Islet of Langerhans (tissue), 1 donor: Measurements from ENCODE around the gene PSMB10.
"Not testable (repeated sequence)": the region's sequence is repeated elsewhere in the genome, so short reads cannot be mapped to it uniquely, and the experiment has no call there.

Source experiments
- FAIRE-seq: peaks from one replicate; lab custom pipeline; 2011; peaks lifted over from hg19 to GRCh38; lab: Jason Lieb, UNC

The PSMB10 gene

DNA sequence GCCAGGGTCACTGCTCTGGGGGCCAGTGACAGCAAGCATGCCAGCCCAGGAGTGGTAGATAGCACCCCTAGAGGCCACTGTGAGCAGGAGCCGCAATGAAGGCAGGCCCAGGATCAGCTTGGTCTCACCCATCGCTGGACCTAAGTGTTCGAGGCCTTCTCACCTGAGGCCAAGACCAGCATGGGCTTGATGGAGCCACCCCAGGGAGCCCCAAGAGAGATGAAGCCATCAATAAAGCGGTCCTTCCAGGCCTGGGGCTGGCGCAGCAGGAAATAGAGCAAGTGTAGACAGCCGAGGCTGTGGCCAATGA lies 5.5 kb upstream of the PSMB10 start:
- no peak for FAIRE-seq

DNA sequence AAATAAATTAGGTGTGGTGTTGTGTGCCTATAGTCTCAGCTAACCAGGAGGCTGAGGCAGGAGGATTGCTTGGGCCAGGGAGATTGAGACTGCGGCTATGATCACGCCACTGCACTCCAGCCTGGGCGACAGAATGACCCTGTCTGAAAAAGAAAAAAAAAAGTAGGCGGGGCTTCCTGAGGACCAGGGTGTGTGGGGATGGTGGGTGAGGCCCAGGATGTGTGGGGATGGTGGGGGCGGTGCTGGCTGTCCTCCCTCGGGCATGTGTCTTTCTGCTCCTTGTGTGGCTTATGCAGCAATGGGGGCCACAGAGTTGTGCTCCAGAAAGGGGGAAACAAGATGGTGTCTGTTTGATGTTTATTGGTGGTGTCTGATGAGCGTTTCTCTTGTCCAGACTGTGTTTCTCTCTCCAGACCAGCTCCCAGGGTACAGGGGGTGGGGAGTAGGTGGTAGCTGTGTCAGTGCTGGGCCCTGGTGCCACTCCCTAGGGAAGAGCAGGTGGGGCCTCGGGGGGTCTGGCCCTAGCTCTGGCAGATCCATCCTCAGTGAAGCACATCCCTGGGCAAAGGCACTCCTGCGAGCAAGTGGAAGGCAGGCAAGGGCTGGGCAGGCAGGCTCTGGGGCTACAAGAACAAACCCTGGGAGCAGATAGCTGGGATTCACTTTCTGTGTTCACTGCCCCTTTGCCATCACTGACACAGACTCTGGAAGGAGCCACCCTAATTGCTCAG lies 5.0 kb upstream of the PSMB10 start:
- FAIRE-seq = no peak

DNA sequence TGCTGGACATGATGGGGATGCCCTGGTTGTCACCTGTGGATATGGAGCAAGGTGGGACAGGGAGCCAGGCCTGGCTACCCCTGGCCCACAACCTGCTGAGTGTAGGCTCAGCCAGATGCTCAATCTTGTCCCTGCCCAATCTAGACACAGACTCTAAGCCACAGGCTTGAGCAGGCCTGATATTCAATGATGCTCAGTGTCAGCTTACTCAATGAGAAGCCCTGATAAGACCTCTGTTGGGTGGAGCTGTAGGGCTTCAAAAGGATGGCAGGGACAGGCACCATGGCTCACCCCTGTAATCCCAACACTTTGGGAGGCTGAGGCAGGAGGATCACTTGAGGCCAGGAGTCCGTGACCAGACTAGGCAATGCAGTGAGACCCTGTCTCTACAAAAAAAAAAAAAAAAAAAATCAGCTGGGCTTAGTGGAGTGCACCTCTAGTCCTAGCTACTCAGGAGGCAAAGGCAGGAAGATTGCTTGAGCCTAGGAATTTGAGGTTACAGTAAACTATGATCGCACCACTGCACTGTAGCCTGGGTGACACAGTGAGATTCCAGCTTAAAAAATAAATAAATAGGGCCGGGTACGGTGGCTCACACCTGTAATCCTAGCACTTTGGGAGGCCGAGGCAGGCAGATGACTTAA lies 3.9 kb upstream of the PSMB10 start:
- FAIRE-seq = no peak

DNA sequence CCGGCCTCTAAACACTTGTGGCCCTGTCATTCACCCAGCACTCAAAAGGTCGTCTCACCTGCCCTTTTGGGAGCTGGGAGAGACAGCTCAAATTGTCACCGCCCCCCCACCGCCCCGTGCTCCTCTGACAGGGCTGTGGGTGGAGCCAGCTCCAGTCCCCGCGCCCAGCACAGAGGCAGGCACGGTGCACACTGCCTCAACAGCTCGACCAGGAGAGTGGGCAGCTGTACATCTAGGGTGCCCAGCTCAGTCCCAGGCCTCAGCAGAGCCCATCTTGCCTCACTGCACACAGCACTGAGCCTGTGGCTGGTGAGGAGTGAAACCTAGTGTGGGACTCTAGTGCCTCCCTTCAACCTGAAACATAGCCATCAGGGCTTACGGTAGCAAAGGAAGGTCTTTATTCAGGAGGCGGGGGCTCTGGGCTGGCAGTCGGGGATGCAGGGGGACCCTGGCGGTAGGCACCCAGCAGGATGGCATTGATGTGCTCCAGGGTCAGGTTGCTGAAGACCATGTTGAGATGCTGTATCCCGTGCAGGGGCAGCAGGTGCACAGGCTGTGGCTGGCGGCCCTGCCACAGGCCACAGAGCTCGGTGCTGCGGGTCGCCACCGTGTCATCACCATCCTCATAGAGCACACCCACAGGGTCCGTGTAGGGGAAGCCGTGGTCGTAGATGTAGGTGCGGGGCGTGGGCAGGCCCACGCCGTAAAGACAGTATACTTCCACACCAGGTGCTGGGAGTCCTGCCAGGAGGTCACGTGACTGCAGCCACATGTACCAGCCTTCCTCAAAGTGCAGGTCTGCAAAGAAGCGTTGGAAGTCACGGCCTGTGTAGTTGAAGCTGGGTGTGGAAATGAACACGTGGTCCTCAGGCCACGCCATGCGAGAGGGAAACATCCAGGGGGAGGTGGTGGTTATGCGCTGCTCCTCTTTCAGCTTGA lies 3.1 kb upstream of the PSMB10 start:
- no peak for FAIRE-seq

DNA sequence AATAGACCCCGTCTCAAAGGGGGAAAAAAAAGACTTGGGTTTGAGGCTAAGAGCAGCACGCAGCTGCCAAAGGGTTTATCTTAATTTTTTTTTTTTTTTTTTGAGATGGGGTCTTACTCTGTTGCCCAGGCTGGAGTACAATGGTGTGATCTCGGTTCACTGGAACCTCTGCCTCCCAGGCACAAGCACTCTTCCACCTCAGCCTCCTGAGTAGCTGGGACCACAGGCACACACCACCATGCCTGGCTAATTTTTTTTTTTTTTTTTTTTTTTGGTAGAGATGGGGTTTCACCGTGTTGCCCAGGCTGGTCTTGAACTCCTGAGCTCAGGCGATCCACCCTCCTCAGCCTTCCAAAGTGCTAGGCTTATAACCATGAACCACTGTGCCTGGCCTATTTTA lies 1.1 kb upstream of the PSMB10 start:
- not testable (repeated sequence) for FAIRE-seq

DNA sequence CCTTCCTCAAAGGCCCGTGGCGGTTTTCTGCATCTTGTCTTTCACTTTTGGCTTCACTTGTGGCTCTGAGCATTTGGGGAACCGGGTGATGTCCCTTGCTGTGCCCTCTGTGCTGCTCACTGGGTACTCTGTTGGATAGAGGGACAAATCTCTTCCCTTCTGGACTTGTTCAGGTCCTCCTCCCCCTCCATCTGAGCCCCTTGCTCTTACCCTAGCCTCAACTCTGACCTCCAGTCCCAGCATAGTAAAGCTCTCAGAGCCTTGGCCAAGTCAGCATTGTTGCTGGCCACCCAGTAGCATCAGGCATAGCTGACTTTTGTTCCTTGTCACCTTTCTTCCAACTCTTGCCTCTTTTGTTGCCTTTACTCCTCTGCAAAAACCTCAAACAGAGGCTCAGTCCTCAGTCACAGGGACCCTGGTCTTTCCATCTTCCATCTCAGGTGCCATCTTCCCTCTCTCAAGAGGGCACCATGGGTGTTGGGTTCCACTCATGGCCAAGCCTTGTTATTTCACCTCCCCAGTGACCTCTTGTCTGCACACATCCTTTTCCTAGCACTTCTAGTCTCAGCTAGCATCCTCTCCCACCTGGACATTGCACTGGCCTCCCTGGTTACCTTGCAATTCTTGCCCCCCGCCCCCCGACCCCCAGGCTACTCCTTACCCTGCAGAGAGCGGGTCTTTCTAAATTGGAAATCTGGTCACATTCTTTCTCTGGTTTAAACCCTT lies 393 bp upstream of the PSMB10 start:
- no peak for FAIRE-seq

DNA sequence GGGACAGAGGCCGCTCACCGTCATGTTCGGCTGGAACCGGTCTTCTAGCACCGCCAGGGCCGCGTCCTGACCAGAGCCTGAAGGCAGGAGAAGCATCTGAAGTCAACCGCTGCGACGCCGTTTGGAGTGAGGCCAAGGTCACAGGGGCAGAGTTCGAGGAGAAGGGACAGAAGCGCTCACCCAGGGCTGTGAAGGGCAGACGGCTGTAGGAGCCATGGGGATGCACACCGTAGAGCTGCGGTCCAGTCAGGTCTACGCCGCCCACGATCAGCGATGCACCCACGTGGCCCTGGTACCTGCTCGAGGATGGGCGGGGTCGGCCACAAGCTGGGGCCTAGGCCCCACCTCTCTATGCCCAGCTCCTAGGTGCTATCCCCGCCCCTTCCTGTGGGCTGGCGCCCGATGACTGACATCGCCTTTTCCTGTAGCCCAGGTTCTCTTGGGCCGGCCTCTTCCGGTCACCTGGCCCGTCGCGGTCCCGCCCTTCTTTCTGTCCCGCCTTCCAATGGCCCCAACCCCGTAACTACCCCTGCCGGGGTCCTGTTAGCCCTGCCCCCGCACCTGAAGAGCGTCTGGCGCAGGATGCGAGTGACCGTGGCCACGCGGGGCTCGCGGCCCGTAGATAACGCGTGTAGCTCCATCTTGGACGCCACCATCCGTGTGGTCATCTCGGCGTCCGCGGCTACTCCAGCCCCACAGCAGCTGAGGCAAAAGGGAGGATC lies 1.1 kb downstream of the PSMB10 start:
- FAIRE-seq = peak; percentile 38

DNA sequence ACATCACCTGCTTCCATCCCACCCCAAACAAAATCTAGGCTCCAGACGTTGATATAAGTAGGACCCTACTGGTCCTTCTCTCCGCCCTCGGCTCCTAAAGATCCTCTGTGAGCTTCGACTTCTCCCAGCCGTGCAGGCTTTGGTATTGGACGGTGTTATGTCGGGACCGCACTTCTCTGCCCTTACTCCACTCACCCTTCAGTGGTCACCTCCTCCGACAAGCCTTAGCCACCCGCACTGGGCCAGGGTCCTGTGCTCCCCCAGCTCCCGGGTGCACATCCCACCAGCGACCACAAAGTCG lies 1.6 kb downstream of the PSMB10 start:
- FAIRE-seq = no peak

DNA sequence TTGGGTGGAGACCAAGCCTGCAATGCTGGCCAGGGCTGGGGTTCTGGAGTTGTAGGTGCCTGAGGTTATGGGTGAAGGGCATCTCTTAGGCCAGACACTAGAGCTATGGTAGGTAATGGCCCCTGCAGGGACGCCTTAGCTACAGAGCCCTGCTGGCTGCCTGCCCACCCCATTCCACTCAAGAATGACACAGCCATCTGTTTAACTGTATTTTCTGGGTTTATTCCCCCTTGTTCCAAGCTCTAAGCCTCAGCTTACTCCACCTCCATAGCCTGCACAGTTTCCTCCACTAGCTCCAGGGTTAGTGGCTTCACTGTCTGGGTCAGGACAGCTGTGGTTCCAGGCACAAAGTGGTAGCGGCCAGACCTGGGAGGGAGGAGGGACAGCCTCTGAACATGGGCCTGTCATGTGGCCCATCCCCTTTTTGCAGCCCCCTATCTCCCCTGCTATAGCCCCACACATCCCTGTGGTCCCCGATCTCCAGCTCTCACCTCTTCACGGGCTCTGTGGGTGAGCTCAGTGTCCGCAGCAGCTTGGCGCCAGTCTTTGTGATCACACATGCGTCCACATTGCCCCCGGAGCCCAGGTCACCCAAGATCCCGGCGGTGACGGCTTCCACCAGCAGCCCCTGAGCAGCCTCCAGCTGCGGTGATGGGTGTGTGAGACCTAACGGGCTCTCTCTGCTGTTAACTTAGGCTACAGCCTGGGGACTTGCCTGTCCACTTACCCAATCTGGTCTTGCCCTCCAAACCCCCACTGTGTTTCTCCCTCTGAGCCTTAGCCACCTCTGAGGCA lies 2.1 kb downstream of the PSMB10 start:
- FAIRE-seq = no peak

DNA sequence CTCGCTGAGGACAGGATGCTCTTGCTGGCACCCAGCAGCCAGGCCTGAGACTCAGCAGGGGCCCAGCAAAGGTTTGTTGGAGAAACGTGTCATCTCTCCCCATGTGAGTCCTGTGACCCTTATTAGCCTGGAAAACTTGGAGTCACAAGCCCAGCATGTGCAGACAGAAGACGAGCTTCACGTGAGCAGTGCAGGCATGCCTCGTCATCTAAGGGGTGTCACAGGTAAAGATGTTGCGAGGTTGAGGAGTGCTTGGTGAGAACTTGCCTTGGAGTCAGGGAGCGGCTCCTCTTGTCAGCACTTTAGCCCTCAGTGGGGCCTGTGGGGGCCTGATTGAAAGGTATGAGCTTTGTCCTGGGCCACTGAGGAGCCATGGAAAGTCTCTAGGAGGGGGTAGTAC lies 2.8 kb downstream of the PSMB10 start:
- FAIRE-seq = no peak

DNA sequence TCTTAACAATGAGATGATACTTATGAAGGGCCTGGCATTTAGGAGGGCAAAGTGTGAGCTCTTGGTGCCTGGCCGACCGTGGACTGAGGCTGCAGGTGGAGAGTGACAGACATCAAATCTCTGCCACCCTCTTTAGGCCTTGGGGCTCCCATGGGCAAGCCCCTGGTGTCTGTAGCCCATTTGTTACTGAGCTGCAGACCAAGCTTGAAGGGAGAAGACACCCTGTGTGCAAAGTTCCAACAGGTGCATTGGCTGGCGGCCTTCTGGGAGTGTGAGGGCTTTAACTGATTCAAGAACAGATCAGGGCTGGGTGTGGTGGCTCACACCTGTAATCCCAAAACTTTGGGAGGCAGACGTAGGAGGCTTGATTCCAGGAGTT lies 4.2 kb downstream of the PSMB10 start:
- no peak for FAIRE-seq

DNA sequence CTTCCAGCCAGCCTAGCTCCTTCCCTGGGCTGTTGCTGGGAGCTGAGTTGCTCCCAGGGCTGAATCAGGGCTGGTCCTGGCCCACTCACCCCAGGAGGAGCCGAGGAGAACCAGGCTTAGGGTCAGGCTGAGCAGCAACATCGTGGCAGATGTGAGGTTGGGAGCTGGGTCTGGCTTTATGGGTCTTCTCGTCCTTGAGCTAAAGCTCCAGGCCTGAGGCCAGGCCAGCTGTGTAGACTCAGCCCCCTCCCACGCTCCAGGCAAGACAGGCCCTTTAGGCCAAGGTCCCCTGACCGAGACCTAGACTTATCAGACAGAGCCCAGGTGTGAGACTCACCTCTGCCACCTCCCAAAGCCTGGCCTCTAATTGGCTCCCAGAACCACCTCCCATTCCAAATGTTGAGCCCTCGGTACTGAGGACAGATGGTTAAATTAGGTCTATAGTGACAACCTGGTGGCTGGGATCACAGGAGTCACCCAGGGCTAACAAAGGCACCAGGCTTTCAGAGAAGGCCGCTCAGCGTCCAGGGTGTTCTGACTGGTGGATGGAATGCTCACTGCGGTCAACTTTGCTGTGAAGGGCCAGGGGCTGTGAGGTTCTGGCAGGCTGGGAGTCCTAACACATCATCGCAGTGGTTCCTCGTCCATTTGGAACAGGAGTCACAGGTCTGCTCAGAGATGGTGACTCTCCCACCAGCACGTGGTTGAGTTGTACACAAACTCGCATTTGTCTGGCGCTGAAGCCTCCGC lies 4.8 kb downstream of the PSMB10 start, which contains the start of gene CTRL:
TSS of gene CTRL (minus strand) at position 151 of the 750 bp plus-strand sequence. CDS start at position 141, 10 bp downstream.
- FAIRE-seq = no peak

DNA sequence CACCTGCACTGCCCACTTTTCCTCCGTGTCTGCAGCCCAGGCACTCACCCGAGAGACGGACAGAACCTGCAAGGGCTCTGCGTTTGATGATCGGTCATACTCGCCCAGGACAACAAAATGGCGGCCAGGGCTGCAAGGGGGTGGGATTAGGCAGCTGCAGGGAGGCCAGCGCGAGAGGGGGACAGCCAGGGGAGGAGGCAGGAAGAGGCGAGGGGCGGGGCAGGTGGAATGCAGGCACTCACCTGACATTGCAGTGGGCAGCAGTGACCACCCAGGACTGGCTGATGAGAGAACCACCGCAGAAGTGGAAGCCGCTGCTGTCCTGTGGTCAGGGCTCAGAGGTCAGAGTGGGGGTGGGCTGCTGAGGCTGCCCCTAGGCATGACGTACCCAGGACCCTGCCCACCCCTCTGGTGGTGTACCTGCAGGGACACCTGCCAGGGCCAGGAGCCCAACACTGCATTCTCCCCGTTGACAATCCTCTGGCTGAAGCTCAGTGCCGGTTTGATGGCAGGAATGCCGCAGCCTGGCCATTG lies 5.9 kb downstream of the PSMB10 start:
- FAIRE-seq = no peak

DNA sequence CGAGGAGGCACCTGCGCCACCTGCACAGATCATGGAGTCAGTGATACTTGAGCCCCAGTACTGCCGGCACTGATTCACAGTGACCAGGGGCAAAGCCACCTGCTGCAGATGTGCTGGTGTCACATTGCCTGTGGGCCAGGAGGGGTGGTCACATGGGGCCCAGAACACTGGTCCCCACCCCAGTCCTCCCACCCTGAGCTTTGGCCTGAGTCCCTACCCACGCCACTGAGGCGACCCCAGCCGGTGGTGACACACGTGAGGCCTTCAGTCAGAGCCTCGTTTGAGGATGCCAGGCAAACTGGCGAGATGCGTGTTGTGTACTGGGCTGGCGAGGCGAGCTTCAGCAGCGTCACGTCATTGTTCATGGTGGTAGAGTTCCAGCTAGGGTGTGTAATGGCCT lies 6.5 kb downstream of the PSMB10 start:
- FAIRE-seq = no peak

DNA sequence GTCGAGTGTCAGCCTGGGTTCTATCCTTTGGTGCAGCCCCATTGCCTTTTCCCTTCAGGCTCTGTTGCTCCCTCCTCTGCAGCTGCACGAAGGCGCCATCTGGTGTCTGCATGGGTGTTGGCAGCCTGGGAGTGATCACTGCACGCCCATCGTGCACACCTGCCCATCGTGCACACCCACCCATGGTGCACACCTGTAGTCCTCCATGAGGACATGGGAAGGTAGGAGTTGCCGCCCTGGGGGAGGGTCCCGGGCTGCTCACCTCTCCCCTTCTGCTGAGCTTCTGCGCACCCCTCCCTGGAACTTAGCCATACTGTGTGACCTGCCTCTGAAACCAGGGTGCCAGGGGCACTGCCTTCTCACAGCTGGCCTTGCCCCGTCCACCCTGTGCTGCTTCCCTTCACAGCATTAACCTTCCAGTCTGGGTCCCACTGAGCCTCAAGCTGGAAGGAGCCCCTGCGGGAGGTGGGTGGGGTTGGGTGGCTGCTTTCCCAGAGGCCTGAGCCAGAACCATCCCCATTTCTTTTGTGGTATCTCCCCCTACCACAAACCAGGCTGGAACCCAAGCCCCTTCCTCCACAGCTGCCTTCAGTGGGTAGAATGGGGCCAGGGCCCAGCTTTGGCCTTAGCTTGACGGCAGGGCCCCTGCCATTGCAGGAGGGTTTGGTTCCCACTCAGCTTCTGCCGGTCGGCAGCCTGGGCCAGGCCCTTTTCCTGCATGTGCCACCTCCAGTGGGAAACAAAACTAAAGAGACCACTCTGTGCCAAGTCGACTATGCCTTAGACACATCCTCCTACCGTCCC lies 7.9 kb downstream of the PSMB10 start:
- no peak for FAIRE-seq

DNA sequence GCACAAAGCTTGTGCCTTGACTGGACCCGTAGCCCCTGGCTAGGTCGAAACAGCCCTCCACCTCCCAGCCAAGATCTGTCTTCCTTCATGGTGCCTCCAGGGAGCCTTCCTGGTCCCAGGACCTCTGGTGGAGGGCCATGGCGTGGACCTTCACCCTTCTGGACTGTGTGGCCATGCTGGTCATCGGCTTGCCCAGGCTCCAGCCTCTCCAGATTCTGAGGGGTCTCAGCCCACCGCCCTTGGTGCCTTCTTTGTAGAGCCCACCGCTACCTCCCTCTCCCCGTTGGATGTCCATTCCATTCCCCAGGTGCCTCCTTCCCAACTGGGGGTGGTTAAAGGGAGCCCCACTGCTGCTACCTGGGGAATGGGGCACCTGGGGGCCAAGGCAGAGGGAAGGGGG lies 8.5 kb downstream of the PSMB10 start:
- FAIRE-seq = no peak

DNA sequence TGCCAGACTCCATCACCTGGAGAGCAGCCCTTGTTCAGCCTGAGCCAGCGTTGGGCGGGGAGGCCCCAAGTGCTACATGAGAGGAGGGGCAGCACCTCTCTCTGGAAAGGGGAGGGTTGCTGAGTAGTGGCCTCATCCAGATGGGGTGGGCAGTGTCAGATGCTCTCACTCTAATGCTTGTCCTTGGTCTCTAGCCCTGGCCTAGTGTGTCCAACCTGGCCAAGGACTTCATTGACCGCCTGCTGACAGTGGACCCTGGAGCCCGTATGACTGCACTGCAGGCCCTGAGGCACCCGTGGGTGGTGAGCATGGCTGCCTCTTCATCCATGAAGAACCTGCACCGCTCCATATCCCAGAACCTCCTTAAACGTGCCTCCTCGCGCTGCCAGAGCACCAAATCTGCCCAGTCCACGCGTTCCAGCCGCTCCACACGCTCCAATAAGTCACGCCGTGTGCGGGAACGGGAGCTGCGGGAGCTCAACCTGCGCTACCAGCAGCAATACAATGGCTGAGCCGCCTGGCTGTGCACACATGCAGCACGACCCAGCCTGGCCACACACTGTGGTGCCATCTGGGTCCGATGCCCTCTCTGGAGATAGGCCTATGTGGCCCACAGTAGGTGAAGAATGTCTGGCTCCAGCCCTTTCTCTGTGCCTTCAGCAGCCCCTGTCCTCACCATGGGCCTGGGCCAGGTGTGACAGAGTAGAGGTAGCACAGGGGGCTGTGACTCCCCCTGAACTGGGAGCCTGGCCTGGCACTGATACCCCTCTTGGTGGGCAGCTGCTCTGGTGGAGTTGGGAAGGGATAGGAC lies 9.3 kb downstream of the PSMB10 start:
- FAIRE-seq = no peak

DNA sequence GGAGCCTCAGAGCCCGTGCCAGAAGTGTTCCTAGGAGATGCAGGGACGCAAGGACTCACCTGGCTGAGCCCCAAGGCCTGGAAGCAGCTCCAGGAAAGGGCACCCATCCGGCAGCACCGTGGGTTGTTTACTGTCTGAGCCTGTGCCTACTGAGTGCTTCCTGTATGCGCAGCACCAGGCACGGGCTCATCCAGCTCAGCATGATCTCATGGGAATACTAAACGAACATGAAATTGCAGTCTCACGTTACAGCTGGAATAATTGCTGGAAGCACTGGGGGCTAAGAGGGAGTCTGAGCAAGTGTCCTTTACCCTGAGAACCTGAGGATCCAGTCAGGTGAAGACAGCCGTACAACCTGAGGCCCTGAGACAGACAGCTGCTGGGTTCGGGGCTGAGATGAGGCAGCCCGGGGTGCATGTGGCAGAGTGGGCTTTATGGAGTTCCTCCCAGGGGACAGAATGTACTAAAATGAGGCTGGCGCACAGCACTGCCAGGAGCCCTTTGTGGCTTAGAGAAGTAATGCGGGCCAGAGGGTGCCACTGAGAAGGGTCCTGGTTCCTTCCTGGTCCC lies 10.4 kb downstream of the PSMB10 start:
- FAIRE-seq = no peak
